ENCODE data around the gene LRRC3C. TPM values are rescaled to one million over a fixed set of nuclear protein-coding genes. Genes with fewer than 3 reads are reported as not detected.

LRRC3C gene
- total RNA-seq, 2 donors from 2014 or later: not detected

Other genes with a start within 250 kb of the LRRC3C start
- 10 to 100 TPM in 1 of 2 donors, 1 to 10 TPM in 1; 9.7 to 18.1 TPM for gene PGAP3, start 239.7 kb upstream of the LRRC3C start, total RNA-seq
- 10 to 100 TPM; 72.7 to 78.5 TPM for gene ERBB2, start 227.7 kb upstream of the LRRC3C start, total RNA-seq
- 10 to 100 TPM; 48.7 to 55.3 TPM for gene MIEN1, start 197.2 kb upstream of the LRRC3C start, total RNA-seq
- gene GRB7, start 189.8 kb upstream of the LRRC3C start, total RNA-seq: 1 to 10 TPM; 1.3 to 2.5 TPM
- gene IKZF3, start 63.4 kb upstream of the LRRC3C start, total RNA-seq: 1 to 10 TPM; 1.0 to 1.7 TPM
- gene ZPBP2, start 59.5 kb upstream of the LRRC3C start, total RNA-seq: not detected
- gene GSDMB, start 9.1 kb upstream of the LRRC3C start, total RNA-seq: 1 to 10 TPM; 2.4 to 4.2 TPM
- gene ORMDL3, start 131 bp upstream of the LRRC3C start, total RNA-seq: 10 to 100 TPM; 39.7 to 50.4 TPM
- gene GSDMA, start 35.3 kb downstream of the LRRC3C start, total RNA-seq: 1 to 10 TPM; 1.3 TPM
- gene PSMD3, start 53.1 kb downstream of the LRRC3C start, total RNA-seq: 10 to 100 TPM; 69.0 to 92.8 TPM
- 1 to 10 TPM in 1 of 2 donors, not detected in 1; 1.2 TPM for gene CSF3, start 87.7 kb downstream of the LRRC3C start, total RNA-seq
- gene MED24, start 126.7 kb downstream of the LRRC3C start, total RNA-seq: 10 to 100 TPM; 44.0 to 56.4 TPM
- gene THRA, start 135.2 kb downstream of the LRRC3C start, total RNA-seq: 10 to 100 TPM; 54.4 to 77.9 TPM
- gene NR1D1, start 172.9 kb downstream of the LRRC3C start, total RNA-seq: 10 to 100 TPM; 17.1 to 19.5 TPM
- gene MSL1, start 194.2 kb downstream of the LRRC3C start, total RNA-seq: 10 to 100 TPM; 54.0 to 57.8 TPM
- 10 to 100 TPM; 49.6 to 53.1 TPM for gene CASC3, start 212.8 kb downstream of the LRRC3C start, total RNA-seq
- 1 to 10 TPM; 2.8 to 4.6 TPM for gene RAPGEFL1, start 249.7 kb downstream of the LRRC3C start, total RNA-seq